Mammary epithelial cell (primary cell): ENCODE data around the gene TSHZ3.

ENCODE experiments used
- CTCF ChIP-seq, 2 donors: IDR thresholded peaks in 1 of 2; conservative IDR thresholded peaks in 1 of 2; 2 replicates each; pipeline ENCODE4 v1.5.1; 2011 to 2012; ENCODE audit warnings: inconsistent platforms in 2 of 2, low read length in 2 of 2, mild to moderate bottlenecking in 2 of 2, control low read depth in 1 of 2, low read depth in 1 of 2; ENCODE audit not compliant: insufficient read depth in 1 of 2; ENCODE audit errors: extremely low read depth in 1 of 2
- EZH2 ChIP-seq: IDR thresholded peaks from 2 replicates; pipeline ENCODE4 v1.6.1; 2012; ENCODE audit warnings: low read length, inconsistent platforms, borderline replicate concordance

DNA sequence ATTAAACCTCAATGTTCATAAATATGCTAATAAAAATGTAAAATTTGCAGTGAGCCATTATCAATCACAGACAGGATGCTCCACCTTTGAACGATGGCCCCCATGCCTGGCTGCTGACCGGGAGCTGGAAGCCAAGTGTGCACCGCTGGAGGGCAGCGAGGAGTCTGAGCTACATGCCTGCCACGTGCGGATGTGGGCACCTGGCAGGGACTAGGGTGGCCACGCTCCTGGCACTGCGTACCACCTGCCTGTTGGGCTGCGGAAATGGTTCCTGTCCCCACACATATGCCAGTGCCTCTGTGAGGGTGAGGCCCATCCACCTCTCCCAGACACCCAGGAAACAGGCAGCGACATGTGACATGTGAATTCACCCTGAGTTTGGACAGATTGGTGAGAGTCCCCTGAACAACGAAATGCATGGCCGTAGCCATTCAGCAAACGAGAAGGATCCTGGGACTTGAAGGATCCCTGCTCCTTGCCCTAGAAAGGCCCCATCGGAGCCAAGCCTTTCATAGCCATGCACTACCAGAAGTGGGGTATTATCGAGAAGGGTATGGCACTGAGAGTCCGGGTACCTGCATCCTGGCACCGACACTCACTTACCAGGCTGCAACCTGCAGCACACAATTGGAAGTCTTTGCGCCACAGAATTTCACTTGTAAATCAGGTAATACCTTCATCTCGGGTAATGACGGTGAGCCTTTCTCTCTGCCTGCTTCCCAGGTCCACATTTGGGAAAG lies 35.8 kb downstream of the TSHZ3 start:
- TF ChIP-seq CTCF (conservative IDR thresholded peaks at IDR 0.05 in 1 of 2, IDR thresholded peaks at IDR 0.05 in 1 of 2; ENCODE audit: extremely low read depth in 1 of 2, insufficient read depth in 1 of 2, low read depth in 1 of 2, low read length in 2 of 2) (peak in 1 of 2 donors; percentile 5), EZH2 (no peak)
